GM21423 (cell line): ENCODE results near the gene MOB4.
A peak's percentile ranks its signal among the peaks of the same experiment; 100 is the strongest.
"Not testable (repeated sequence)": the region's sequence is repeated elsewhere in the genome, so short reads cannot be mapped to it uniquely, and the experiment has no call there.

Source experiments
- ATAC-seq: cut with Tn5 transposase; IDR thresholded peaks from one replicate; pipeline ENCODE4 v1.9.1; 2021; ENCODE audit warnings: mild to moderate bottlenecking, moderate library complexity; ENCODE audit not compliant: unreplicated experiment

The MOB4 gene

DNA sequence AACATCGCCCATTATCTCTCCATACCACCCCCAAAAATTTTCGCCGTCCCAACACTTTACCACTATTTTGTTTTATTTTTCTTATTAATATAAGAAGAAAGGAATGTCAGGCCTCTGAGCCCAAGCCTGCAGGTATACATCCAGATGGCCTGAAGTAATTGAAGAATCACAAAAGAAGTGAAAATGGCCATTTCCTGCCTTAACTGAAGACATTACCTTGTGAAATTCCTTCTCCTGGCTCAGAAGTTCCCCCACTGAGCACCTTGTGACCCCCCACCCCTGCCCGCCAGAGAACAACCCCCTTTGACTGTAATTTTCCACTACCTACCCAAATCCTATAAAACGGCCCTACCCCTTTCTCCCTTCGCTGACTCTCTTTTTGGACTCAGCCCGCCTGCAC, 71.4 kb downstream of the MOB4 start:
- ATAC-seq, result not testable (repeated sequence)

- ATAC-seq, result no peak
These were observed 75.6 kb downstream of the MOB4 start for GRCh38 chr2:197591339-197592072.

- ATAC-seq, result no peak
These were observed 80.9 kb downstream of the MOB4 start for GRCh38 chr2:197596766-197597165.

DNA sequence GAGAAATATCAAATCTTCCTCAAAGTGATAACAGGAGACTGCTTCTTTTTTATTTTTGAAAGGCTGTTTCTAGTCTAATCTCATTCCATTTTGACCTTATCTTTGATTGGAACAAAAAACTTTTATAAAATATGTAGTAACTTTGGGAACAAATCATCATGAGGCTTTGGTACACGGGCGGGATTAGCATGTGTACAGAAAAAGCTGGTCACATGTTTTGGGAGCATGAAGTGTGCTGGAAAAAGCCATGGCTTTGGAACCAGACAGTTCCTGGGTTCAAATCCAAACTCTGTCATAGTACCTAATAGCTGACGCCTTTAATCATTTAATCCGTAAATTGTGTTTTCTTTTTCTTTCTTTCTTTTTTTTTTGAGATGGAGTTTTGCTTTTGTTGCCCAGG, 81.3 kb downstream of the MOB4 start:
- ATAC-seq, result no peak

DNA sequence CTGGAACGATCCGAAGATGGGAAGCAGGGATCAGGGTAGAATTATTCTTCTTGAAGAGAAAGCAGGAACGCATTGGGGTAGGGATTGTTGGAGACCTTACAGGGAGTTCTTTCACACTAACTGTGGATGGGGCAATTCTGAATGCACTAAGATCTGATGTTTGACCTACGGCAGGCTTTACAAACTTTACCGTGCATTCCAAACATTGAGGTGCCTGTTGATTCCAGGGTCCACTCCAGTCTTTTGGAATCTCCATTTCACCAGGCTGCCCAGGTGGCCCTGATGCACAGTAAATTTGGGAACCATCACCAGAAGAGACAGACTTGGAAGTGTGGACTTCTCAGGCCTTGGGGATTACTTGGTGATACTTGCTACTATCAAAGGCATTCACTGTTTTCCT, 82.6 kb downstream of the MOB4 start:
- ATAC-seq, result no peak

GRCh38 chr2:197599285-197599965, 83.6 kb downstream of the MOB4 start:
- ATAC-seq, result peak; percentile 59

DNA sequence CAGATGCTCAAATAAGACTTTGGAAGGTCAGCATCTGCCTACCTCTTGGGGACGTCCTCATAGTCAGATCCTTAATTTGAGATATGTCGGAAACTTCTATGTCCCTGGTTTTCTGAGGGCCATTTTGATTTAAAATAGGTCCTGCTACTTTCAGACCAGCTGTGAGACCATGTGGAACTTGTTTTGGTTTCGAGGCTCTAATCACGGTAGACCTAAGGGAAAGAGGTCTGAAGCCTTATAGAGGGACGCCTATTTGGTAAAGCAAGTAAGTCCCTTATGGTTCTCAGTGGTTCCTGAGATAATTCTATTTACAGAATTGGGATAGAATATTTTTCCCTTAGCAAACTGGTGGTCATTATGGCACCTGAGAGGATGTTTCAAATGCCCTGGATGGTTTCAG, 84.4 kb downstream of the MOB4 start:
- no peak for ATAC-seq

DNA sequence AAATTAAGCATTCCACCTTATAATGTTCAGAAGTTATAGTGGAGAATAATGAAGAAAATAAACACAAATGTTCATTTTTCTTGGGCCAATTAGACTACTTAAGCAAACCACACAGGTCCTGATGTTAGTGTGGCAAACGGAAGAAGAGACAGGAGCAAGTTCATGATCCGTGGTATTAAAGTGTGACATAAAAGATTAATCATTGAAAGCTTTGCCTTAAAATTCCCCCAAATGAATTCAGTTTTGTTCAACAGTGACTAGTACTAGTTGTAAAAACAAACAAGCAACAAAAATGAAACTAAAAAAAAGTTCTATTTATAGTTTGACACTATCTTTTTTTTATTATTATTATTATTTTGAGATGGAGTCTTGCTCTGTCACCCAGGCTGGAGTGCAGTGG, 85.9 kb downstream of the MOB4 start:
- ATAC-seq, result peak; percentile 23
